ENCODE results near the gene CTNNA1. TPM values are rescaled to one million over a fixed set of nuclear protein-coding genes. Genes with fewer than 3 reads are reported as not detected.

Gene CTNNA1
- total RNA-seq, 1 donor from 2014 or later, result 495 TPM

DNA sequence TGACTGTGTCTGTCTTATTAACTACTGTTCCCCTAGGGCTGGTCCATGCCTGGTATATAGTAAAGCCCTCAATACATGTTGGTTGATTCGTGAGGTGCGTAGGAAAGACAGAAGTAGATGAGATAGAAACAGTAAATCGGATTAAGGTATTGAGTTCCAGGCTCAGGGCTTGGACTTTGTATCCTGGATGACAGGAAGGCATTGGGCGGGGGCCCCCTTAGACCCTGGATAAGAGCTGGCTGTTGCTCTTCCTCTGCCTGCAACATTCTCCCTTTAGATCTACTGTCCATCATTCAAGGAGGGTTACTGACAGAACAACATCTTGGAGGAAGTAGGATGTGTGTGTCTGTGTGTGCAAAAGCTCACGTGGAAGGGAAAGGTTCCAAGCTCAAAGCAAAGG lies 31.2 kb upstream of the CTNNA1 start:
- H3K36me3 ChIP-seq (ENCODE audit: control insufficient read depth, insufficient read depth, low read length), result no peaks in the 10 kb centered on the region
- no peak for TF ChIP-seq CTCF (IDR thresholded peaks at IDR 0.05; ENCODE audit: insufficient read depth, low read length, severe bottlenecking)
- no peaks in the 10 kb centered on the region for H3K27me3 ChIP-seq (ENCODE audit: control insufficient read depth, insufficient read depth, low read length)
- H3K4me3 ChIP-seq (ENCODE audit: low read depth, low read length), result no peak overlapping the region
- FAIRE-seq, result no peak
- no peak for DNase-seq (ENCODE audit: low read depth)

DNA sequence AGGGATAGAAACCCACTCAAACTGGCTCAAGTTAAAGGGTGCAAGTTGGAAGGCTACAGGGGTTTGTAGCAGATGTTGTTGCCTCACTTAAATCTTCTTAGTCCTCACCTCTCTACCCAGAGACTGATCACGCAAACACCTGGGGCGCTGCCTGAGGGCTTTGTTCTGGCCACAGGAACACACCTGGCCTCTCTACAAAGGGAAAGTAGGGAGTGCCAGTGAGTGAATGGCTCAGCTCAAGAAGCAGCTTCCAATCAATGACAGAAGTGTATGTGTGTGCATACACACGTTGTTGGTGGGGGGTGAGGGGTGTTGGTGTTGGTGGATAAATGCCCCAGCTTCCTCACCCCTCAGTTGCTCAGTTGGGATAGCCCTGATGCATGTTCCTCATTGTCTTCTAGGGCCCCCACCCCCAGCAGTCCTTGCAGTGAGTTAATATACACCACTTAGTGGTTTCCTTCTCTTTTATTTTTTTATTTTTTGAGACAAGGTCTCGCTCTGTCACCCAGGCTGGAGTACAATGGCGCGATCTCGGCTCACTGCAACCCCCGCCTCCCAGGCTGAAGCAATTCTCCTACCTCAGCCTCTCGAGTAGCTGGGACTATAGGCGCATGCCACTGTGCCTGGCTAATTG lies 30.6 kb upstream of the CTNNA1 start:
- Histone ChIP-seq H3K4me3 (ENCODE audit: low read depth, low read length) (no peak overlapping the region), H3K36me3 (ENCODE audit: control insufficient read depth, insufficient read depth, low read length) (no peaks in the 10 kb centered on the region), H3K27me3 (ENCODE audit: control insufficient read depth, insufficient read depth, low read length) (no peaks in the 10 kb centered on the region)
- FAIRE-seq (peak; percentile 18), DNase-seq (ENCODE audit: low read depth) (peak; percentile 21)
- no peak for TF ChIP-seq CTCF (IDR thresholded peaks at IDR 0.05; ENCODE audit: insufficient read depth, low read length, severe bottlenecking)

DNA sequence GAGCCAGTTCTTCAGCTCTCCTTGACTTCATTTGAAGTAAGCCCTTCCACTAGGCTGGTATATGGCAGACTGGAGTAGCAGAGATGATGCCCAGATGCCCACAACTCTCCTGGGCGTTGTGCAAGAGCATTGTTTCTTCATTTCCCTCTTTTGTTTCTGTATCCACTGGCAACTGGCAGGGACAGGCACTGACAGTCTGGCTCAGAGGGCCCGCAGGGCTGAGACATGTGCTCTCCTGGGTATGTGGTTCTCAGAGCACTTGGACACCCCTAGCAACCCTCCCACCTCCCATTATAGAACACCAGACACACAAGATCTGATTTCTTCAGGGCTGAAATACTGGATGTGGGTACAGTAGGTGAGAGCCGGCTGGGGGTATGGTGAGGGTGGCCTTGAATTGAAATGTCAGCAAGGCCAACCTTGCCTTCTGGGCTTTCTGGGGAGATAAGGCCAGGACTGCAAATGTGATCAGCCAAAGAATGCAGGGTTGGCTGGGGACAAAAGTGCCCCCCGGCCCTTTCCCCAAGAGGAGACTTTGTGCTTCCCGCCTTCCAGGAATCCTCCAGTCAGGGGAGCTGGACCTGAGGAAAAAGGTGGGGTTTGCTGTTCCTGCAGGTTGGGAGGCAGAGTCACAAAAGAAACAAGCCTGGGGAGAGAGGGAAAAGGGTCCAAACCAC lies 28.6 kb upstream of the CTNNA1 start:
- DNase-seq (ENCODE audit: low read depth), result peak; percentile 83
- H3K4me3 ChIP-seq (ENCODE audit: low read depth, low read length), result no peak overlapping the region
- no peak for FAIRE-seq
- H3K36me3 ChIP-seq (ENCODE audit: control insufficient read depth, insufficient read depth, low read length), result no peaks in the 10 kb centered on the region
- TF ChIP-seq CTCF (IDR thresholded peaks at IDR 0.05; ENCODE audit: insufficient read depth, low read length, severe bottlenecking), result peak; percentile 3
- no peaks in the 10 kb centered on the region for H3K27me3 ChIP-seq (ENCODE audit: control insufficient read depth, insufficient read depth, low read length)

DNA sequence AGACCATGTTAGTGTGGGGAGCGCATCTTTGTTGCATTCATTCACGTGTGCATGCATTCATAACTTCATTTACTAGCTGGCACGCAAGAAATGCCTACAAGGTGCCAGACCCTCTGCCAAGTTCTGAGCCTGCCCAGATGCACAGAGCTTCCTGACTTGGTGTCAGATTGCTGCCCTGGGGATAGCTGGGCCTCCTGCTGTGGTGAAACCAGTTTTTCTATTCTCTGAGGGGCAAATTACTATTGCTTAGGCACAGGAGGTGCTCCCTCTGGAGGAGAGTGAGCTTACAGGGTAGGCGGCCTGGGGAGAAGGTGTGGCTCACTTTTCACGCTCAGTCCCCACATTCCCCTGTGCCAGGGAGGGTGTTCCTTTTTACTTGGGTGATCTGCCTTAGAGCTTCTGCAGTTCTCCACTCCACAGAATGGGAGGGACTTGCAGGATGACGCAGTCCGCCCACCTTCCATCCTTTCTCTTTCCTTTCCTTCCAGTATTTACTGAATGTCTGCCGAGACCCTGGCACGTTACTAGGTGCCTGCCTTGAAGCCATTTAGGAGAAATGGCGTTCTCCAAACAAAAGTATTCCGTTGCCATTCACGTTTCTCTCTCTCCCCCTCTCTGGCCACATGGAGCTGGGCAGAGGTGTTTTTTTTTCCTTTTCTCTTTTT lies 27.9 kb upstream of the CTNNA1 start:
- Histone ChIP-seq H3K27me3 (ENCODE audit: control insufficient read depth, insufficient read depth, low read length) (no peaks in the 10 kb centered on the region), H3K4me3 (ENCODE audit: low read depth, low read length) (no peak overlapping the region), H3K36me3 (ENCODE audit: control insufficient read depth, insufficient read depth, low read length) (no peaks in the 10 kb centered on the region)
- DNase-seq (ENCODE audit: low read depth) (peak; percentile 97), FAIRE-seq (peak; percentile 36)
- peak; percentile 83 for TF ChIP-seq CTCF (IDR thresholded peaks at IDR 0.05; ENCODE audit: insufficient read depth, low read length, severe bottlenecking)

DNA sequence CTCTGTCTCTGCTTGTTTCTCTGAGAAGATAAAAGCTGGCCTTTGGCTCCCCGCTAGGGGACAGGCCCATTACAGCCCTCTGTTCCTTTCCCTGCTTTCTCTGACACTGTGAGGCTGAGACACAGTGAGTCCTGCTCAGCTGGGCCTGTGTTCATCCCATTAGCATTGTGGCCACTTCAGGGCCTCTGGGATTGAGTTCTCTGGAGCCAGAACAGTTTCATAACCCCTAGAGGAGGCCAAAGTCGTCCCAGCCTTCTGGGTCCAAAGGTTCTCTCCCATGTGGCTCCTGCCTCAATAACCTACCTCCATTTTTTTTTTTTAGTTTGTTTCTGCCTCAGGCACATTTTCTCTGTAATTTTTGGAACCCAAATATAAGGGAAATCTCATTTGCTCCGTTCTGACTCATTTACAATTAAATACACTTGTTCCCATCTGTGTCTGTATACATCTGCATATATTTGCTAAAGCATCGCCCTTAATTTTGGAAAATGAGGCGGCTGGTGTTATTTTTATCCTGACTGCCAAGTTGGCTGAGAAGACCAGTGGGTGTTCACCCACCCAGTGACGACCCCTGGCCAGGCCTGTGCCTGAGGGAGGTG lies 27.3 kb upstream of the CTNNA1 start:
- Histone ChIP-seq H3K36me3 (ENCODE audit: control insufficient read depth, insufficient read depth, low read length) (no peaks in the 10 kb centered on the region), H3K27me3 (ENCODE audit: control insufficient read depth, insufficient read depth, low read length) (no peaks in the 10 kb centered on the region), H3K4me3 (ENCODE audit: low read depth, low read length) (no peak overlapping the region)
- no peak for DNase-seq (ENCODE audit: low read depth)
- TF ChIP-seq CTCF (IDR thresholded peaks at IDR 0.05; ENCODE audit: insufficient read depth, low read length, severe bottlenecking), result no peak
- FAIRE-seq, result no peak
